Neural progenitor cell (in vitro differentiated cells): ENCODE measurements around the gene ATXN1. TPM values are rescaled to one million over a fixed set of nuclear protein-coding genes. Genes with fewer than 3 reads are reported as not detected.

ENCODE experiments used
- DNase-seq: peaks from one replicate; pipeline ENCODE4 v3.0.0-alpha.2; 2016; ENCODE audit warnings: low spot score
- H2AFZ ChIP-seq: fragments of 200-600 bp; sonication (generic); replicated peaks from 2 replicates; pipeline ENCODE4 v1.6.1; 2016; ENCODE audit warnings: antibody characterized with exemption
- H3F3A ChIP-seq: fragments of 200-600 bp; sonication (generic); 2 replicates; pipeline ENCODE4 v1.6.1; 2016; ENCODE audit warnings: antibody characterized with exemption, low read depth
- H3K27ac ChIP-seq: fragments of 200-600 bp; sonication (generic); 2 replicates; pipeline ENCODE4 v1.5.1; 2016; ENCODE audit warnings: mild to moderate bottlenecking
- H3K27me3 ChIP-seq: fragments of 200-600 bp; sonication (generic); 2 replicates; pipeline ENCODE4 v1.6.1; 2016; ENCODE audit warnings: mild to moderate bottlenecking, moderate library complexity
- H3K36me3 ChIP-seq: fragments of 200-600 bp; sonication (generic); 2 replicates; pipeline ENCODE4 v1.5.1; 2016
- H3K4me1 ChIP-seq: fragments of 200-600 bp; sonication (generic); 2 replicates; pipeline ENCODE4 v1.6.1; 2016; ENCODE audit warnings: mixed run types
- H3K4me2 ChIP-seq: fragments of 200-600 bp; sonication (generic); 2 replicates; pipeline ENCODE4 v1.6.1; 2016
- H3K4me3 ChIP-seq: fragments of 200-600 bp; sonication (generic); 2 replicates; pipeline ENCODE4 v1.5.1; 2016
- H3K79me2 ChIP-seq: fragments of 200-600 bp; sonication (generic); 2 replicates; pipeline ENCODE4 v1.6.1; 2016; ENCODE audit warnings: low read depth
- H3K9ac ChIP-seq: fragments of 200-600 bp; sonication (generic); 2 replicates; pipeline ENCODE4 v1.6.1; 2016
- H3K9me3 ChIP-seq: fragments of 200-600 bp; sonication (generic); 2 replicates; pipeline ENCODE4 v1.5.1; 2016; ENCODE audit warnings: low read depth
- H4K20me1 ChIP-seq: fragments of 200-600 bp; sonication (generic); 2 replicates; pipeline ENCODE4 v1.6.1; 2016; ENCODE audit warnings: low read depth
- H3K27ac Mint-ChIP-seq: 3 replicates; pipeline ENCODE4 v1.8.0; 2021; ENCODE audit warnings: mixed read lengths
- H3K27me3 Mint-ChIP-seq: 2 replicates; pipeline ENCODE4 v1.8.0; 2022; ENCODE audit warnings: low read depth, mild to moderate bottlenecking, inconsistent platforms, moderate library complexity, mixed read lengths; ENCODE audit not compliant: insufficient read depth
- H3K36me3 Mint-ChIP-seq: 3 replicates; pipeline ENCODE4 v1.8.0; 2021; ENCODE audit warnings: mixed read lengths
- H3K4me1 Mint-ChIP-seq: 3 replicates; pipeline ENCODE4 v1.8.0; 2021; ENCODE audit warnings: mixed read lengths
- H3K4me3 Mint-ChIP-seq: 3 replicates; pipeline ENCODE4 v1.8.0; 2021; ENCODE audit warnings: mild to moderate bottlenecking, moderate library complexity, mixed read lengths
- H3K9me3 Mint-ChIP-seq: 3 replicates; pipeline ENCODE4 v1.8.0; 2020; ENCODE audit warnings: mixed read lengths
- EZH2 ChIP-seq: fragments of 200-600 bp; sonication (generic); IDR thresholded peaks from 2 replicates; pipeline ENCODE4 v1.6.1; 2017; ENCODE audit warnings: antibody characterized with exemption, mild to moderate bottlenecking, moderate library complexity
- EZH2phosphoT487 ChIP-seq: fragments of 200-600 bp; sonication (generic); IDR thresholded peaks from 2 replicates; pipeline ENCODE4 v1.6.1; 2017; ENCODE audit warnings: antibody characterized with exemption
- total RNA-seq: library from RNA; depleted of rRNA; stranded (reverse); fragments of >200 nt; gene quantifications from 2 replicates; pipeline ENCODE4 v1.2.3, GENCODE V29; 2015; ENCODE audit warnings: low replicate concordance
- TF ChIP-seq, protein P1 (sequence below): fragments of 200-600 bp; sonication (generic); IDR thresholded peaks from 2 replicates; pipeline ENCODE4 v1.5.1; 2017; ENCODE audit warnings: antibody characterized with exemption, mild to moderate bottlenecking

Gene ATXN1
- total RNA-seq, 1 donor from 2014 or later: 3.6 TPM

DNA sequence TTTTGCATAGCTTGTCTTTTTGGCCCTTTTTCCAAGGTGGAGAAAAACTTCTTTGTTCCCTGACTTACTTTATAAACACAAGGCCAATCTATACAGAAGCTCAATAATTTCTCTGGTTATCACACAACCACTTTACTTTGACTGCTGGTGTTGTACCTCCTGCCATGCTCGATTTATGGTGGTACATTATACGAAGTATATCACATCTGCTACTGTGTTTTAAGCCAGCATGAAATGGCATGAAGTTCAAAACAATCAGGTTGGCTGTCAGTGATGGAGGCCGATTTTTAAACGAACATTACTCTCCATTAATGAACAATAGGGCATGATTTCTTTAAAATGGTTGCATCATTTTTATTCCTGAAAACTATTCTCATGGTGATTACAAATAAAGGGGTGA is 21.0 kb upstream of the ATXN1 start:
- Histone ChIP-seq H3K27ac (no peak overlapping the region), H2AFZ (no peak overlapping the region), H3K9ac (no peak overlapping the region), H3K27me3 (no peaks in the 10 kb centered on the region), H3K4me3 (no peak overlapping the region), H3K9me3 (no peaks in the 10 kb centered on the region), H3K4me2 (no peak overlapping the region), H3K36me3 (no peaks in the 10 kb centered on the region), H3K79me2 (no peaks in the 10 kb centered on the region), H4K20me1 (no peaks in the 10 kb centered on the region), H3F3A (no peaks in the 10 kb centered on the region), H3K4me1 (peaks cover 3% of the 10 kb centered on the region)
- Mint-ChIP-seq H3K27ac (no peak overlapping the region), H3K4me1 (peaks cover 2% of the 10 kb centered on the region), H3K9me3 (no peaks in the 10 kb centered on the region), H3K36me3 (no peaks in the 10 kb centered on the region), H3K27me3 (peaks cover 5% of the 10 kb centered on the region), H3K4me3 (no peak overlapping the region)
- no peak for DNase-seq
- TF ChIP-seq EZH2 (no peak), EZH2phosphoT487 (no peak)
- TF ChIP-seq, protein P1, sequence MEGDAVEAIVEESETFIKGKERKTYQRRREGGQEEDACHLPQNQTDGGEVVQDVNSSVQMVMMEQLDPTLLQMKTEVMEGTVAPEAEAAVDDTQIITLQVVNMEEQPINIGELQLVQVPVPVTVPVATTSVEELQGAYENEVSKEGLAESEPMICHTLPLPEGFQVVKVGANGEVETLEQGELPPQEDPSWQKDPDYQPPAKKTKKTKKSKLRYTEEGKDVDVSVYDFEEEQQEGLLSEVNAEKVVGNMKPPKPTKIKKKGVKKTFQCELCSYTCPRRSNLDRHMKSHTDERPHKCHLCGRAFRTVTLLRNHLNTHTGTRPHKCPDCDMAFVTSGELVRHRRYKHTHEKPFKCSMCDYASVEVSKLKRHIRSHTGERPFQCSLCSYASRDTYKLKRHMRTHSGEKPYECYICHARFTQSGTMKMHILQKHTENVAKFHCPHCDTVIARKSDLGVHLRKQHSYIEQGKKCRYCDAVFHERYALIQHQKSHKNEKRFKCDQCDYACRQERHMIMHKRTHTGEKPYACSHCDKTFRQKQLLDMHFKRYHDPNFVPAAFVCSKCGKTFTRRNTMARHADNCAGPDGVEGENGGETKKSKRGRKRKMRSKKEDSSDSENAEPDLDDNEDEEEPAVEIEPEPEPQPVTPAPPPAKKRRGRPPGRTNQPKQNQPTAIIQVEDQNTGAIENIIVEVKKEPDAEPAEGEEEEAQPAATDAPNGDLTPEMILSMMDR: no peak

DNA sequence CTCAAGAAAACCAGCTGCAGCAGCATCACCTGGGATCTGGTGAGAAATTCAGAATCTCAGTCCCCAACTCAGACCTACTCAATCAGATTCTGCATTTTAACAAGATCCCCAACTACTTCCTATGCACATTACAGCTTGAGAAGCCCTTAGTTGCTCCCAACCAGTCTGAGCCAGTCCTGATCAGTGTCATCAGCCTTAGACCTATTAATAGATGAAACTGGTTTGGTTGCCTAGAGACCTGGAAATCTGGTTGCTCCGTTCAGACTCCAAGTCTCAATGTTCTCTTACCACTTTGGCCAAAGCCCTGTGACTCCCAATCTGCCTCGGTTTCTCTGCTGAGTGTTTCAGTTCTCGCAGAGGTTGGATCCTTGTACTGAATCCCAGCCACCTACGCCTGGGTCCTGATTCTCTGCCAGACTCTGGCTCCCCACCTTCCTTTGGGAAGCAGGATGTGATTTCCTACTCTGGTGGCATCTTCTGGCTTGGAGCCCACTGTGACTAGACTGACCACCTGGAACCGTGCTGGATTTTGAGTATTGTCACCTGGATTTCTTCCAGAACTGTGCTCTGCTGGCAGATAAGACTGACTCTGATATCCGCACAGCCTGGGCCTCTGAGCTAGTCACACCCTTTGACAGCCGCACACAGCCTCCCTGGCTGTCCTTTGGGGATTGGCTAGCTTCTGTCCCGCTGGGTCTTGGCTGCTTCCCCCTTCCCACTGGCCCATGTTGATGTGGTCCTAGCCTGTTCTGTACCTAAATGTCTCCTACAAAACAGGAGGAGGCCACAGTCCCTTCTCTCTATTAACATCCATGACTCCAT is 20.3 kb upstream of the ATXN1 start:
- Histone ChIP-seq H4K20me1 (no peaks in the 10 kb centered on the region), H3K9me3 (no peaks in the 10 kb centered on the region), H3K4me3 (no peak overlapping the region), H3K4me2 (no peak overlapping the region), H3K36me3 (no peaks in the 10 kb centered on the region), H3F3A (no peaks in the 10 kb centered on the region), H3K27me3 (no peaks in the 10 kb centered on the region), H3K79me2 (no peaks in the 10 kb centered on the region), H3K4me1 (no peaks in the 10 kb centered on the region), H3K27ac (no peak overlapping the region), H2AFZ (no peak overlapping the region), H3K9ac (no peak overlapping the region)
- Mint-ChIP-seq H3K4me1 (no peaks in the 10 kb centered on the region), H3K9me3 (no peaks in the 10 kb centered on the region), H3K27me3 (peaks cover 5% of the 10 kb centered on the region), H3K36me3 (no peaks in the 10 kb centered on the region), H3K4me3 (no peak overlapping the region), H3K27ac (no peak overlapping the region)
- DNase-seq: no peak
- TF ChIP-seq EZH2phosphoT487: no peak
- TF ChIP-seq, protein P1: no peak

DNA sequence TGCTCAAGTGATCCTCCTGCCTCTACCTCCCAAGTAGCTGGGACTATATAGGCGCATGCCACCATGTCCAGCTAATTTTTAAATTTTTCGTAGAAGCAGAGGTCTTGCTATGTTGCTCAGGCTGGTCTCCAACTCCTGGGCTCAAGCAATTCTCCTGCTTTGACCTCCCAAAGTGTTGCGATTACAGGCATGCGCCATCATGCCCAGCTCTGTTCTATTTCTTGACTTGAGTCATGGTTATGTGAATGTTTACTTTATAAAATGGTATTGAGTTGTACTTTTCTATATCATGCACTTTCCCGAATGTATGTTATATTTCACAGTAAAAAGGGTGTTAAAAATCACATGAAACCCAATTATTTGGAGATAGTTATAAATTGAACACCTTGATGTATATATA is 17.3 kb upstream of the ATXN1 start:
- H3K9ac ChIP-seq: no peak overlapping the region
- Mint-ChIP-seq H3K36me3 (no peaks in the 10 kb centered on the region), H3K9me3 (no peaks in the 10 kb centered on the region), H3K4me3 (no peak overlapping the region), H3K27ac (no peak overlapping the region), H3K27me3 (no peaks in the 10 kb centered on the region), H3K4me1 (peaks cover 7% of the 10 kb centered on the region)
- TF ChIP-seq EZH2: no peak
- TF ChIP-seq, protein P1: no peak
- H3K4me2 ChIP-seq: no peak overlapping the region
- no peaks in the 10 kb centered on the region for H3K9me3 ChIP-seq
- H2AFZ ChIP-seq: no peak overlapping the region
- no peaks in the 10 kb centered on the region for H3K79me2 ChIP-seq
- no peaks in the 10 kb centered on the region for H4K20me1 ChIP-seq
- H3K27ac ChIP-seq: no peak overlapping the region
- DNase-seq: no peak
- no peaks in the 10 kb centered on the region for H3K27me3 ChIP-seq
- no peaks in the 10 kb centered on the region for H3K36me3 ChIP-seq
- no peak overlapping the region for H3K4me3 ChIP-seq
- no peaks in the 10 kb centered on the region for H3F3A ChIP-seq
- peaks cover 9% of the 10 kb centered on the region for H3K4me1 ChIP-seq
